ENCODE data around the gene PATJ.

- TF ChIP-seq, protein P1, sequence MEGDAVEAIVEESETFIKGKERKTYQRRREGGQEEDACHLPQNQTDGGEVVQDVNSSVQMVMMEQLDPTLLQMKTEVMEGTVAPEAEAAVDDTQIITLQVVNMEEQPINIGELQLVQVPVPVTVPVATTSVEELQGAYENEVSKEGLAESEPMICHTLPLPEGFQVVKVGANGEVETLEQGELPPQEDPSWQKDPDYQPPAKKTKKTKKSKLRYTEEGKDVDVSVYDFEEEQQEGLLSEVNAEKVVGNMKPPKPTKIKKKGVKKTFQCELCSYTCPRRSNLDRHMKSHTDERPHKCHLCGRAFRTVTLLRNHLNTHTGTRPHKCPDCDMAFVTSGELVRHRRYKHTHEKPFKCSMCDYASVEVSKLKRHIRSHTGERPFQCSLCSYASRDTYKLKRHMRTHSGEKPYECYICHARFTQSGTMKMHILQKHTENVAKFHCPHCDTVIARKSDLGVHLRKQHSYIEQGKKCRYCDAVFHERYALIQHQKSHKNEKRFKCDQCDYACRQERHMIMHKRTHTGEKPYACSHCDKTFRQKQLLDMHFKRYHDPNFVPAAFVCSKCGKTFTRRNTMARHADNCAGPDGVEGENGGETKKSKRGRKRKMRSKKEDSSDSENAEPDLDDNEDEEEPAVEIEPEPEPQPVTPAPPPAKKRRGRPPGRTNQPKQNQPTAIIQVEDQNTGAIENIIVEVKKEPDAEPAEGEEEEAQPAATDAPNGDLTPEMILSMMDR (IDR thresholded peaks at IDR 0.05; ENCODE audit: insufficient read depth, low read length): no peak
- TF ChIP-seq GABPA (IDR thresholded peaks at IDR 0.05; ENCODE audit: low read depth) (no peak), POLR2AphosphoS5 (IDR thresholded peaks at IDR 0.05; ENCODE audit: low read depth) (no peak), SPI1 (IDR thresholded peaks at IDR 0.05; ENCODE audit: borderline replicate concordance, low read depth) (no peak)
- TF ChIP-seq, protein P2, sequence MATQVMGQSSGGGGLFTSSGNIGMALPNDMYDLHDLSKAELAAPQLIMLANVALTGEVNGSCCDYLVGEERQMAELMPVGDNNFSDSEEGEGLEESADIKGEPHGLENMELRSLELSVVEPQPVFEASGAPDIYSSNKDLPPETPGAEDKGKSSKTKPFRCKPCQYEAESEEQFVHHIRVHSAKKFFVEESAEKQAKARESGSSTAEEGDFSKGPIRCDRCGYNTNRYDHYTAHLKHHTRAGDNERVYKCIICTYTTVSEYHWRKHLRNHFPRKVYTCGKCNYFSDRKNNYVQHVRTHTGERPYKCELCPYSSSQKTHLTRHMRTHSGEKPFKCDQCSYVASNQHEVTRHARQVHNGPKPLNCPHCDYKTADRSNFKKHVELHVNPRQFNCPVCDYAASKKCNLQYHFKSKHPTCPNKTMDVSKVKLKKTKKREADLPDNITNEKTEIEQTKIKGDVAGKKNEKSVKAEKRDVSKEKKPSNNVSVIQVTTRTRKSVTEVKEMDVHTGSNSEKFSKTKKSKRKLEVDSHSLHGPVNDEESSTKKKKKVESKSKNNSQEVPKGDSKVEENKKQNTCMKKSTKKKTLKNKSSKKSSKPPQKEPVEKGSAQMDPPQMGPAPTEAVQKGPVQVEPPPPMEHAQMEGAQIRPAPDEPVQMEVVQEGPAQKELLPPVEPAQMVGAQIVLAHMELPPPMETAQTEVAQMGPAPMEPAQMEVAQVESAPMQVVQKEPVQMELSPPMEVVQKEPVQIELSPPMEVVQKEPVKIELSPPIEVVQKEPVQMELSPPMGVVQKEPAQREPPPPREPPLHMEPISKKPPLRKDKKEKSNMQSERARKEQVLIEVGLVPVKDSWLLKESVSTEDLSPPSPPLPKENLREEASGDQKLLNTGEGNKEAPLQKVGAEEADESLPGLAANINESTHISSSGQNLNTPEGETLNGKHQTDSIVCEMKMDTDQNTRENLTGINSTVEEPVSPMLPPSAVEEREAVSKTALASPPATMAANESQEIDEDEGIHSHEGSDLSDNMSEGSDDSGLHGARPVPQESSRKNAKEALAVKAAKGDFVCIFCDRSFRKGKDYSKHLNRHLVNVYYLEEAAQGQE (IDR thresholded peaks at IDR 0.05; ENCODE audit: insufficient replicate concordance, low read depth): no peak
Measured at GRCh38 chr1:61756773-61757172, 14.5 kb downstream of the PATJ start.

Data from HL-60 (cell line).